ENCODE data around the gene REG1B. TPM values are rescaled to one million over a fixed set of nuclear protein-coding genes. Genes with fewer than 3 reads are reported as not detected.

Gene REG1B
- total RNA-seq, 1 experiment from 2014 or later = 2.0 TPM

DNA sequence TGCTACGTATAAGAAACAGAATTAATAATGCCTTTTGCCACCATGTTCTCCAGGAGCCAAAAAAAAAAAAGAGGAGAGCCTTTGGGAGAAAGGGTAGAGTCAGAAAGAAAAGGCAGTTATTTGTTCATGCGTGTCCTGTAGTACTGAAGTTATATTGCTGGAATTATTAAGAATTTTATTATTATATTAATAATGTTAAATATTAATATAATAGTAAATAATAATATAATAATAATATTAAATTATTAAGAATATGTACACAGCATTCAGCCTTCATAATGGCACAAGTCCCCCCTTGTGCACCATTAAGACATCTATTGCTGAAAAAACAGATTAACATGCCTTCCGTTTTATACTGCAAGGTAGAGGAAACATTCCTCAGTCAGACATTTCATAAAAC is 40.6 kb upstream of the REG1B start:
- H3K4me1 ChIP-seq (ENCODE audit: control insufficient read depth, insufficient read depth, low read length) = no peaks in the 10 kb centered on the region
- TF ChIP-seq SIN3A (IDR thresholded peaks at IDR 0.05; ENCODE audit: borderline replicate concordance, insufficient read depth, low read depth, low read length) (no peak), POLR2AphosphoS5 (IDR thresholded peaks at IDR 0.05; ENCODE audit: low read depth, low read length) (no peak), TCF7L2 (IDR thresholded peaks at IDR 0.05; ENCODE audit: low read depth, low read length) (no peak), REST (IDR thresholded peaks at IDR 0.05; ENCODE audit: insufficient read depth in 1 of 2, low read depth in 2 of 2, low read length in 1 of 2) (no peak)
- TF ChIP-seq, protein P1, sequence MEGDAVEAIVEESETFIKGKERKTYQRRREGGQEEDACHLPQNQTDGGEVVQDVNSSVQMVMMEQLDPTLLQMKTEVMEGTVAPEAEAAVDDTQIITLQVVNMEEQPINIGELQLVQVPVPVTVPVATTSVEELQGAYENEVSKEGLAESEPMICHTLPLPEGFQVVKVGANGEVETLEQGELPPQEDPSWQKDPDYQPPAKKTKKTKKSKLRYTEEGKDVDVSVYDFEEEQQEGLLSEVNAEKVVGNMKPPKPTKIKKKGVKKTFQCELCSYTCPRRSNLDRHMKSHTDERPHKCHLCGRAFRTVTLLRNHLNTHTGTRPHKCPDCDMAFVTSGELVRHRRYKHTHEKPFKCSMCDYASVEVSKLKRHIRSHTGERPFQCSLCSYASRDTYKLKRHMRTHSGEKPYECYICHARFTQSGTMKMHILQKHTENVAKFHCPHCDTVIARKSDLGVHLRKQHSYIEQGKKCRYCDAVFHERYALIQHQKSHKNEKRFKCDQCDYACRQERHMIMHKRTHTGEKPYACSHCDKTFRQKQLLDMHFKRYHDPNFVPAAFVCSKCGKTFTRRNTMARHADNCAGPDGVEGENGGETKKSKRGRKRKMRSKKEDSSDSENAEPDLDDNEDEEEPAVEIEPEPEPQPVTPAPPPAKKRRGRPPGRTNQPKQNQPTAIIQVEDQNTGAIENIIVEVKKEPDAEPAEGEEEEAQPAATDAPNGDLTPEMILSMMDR (IDR thresholded peaks at IDR 0.05) = no peak
- no TSS peak for BruUV-seq (replicated peaks)
- ChIA-PET CTCF (no interaction called here), POLR2A (no interaction called here)
- H3K9me3 ChIP-seq (ENCODE audit: control insufficient read depth, insufficient read depth, low read depth, low read length) = no peaks in the 10 kb centered on the region
- intact Hi-C loops (cut with micrococcal nuclease; ENCODE audit: unreplicated experiment) (no loop called here), in situ Hi-C loops (cut with HindIII; ENCODE audit: low pct_unique_long_range_greater_than_20kb, low sequenced_read_pairs) (no loop called here)
- no peak overlapping the region for H3K27ac ChIP-seq (ENCODE audit: low read length)
- DNase-seq (ENCODE audit: low read depth, low spot score) = no peak
- H3K27me3 ChIP-seq (ENCODE audit: control insufficient read depth, insufficient read depth, low read length) = no peaks in the 10 kb centered on the region
- no peak overlapping the region for H3K4me3 ChIP-seq (ENCODE audit: low read depth in 2 of 2, low read length in 2 of 2)
- no peak for ATAC-seq
- no peaks in the 10 kb centered on the region for H3K36me3 ChIP-seq (ENCODE audit: control insufficient read depth, insufficient read depth, low read length)

DNA sequence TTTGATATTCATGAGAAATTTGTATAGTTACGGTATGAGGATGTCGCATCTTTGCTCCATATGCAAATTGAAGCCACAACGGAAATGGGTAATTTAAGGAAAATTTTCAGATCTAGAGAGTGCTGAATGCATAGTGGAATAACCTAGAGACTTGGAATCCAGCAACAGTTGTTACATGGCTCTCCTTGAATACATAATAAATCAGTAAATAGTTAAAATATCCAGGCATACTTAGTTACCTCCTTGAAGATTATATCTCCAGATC is 37.9 kb upstream of the REG1B start:
- Histone ChIP-seq H3K27me3 (ENCODE audit: control insufficient read depth, insufficient read depth, low read length) (no peaks in the 10 kb centered on the region), H3K4me1 (ENCODE audit: control insufficient read depth, insufficient read depth, low read length) (no peaks in the 10 kb centered on the region), H3K36me3 (ENCODE audit: control insufficient read depth, insufficient read depth, low read length) (no peaks in the 10 kb centered on the region), H3K9me3 (ENCODE audit: control insufficient read depth, insufficient read depth, low read depth, low read length) (no peaks in the 10 kb centered on the region), H3K27ac (ENCODE audit: low read length) (no peak overlapping the region), H3K4me3 (ENCODE audit: low read depth in 2 of 2, low read length in 2 of 2) (no peak overlapping the region)
- TF ChIP-seq, protein P1 (IDR thresholded peaks at IDR 0.05) = no peak
- no peak for TF ChIP-seq POLR2AphosphoS5 (IDR thresholded peaks at IDR 0.05; ENCODE audit: low read depth, low read length)
- no peak for TF ChIP-seq SIN3A (IDR thresholded peaks at IDR 0.05; ENCODE audit: borderline replicate concordance, insufficient read depth, low read depth, low read length)
- no peak for TF ChIP-seq REST (IDR thresholded peaks at IDR 0.05; ENCODE audit: insufficient read depth in 1 of 2, low read depth in 2 of 2, low read length in 1 of 2)
- TF ChIP-seq TCF7L2 (IDR thresholded peaks at IDR 0.05; ENCODE audit: low read depth, low read length) = no peak
- BruUV-seq (replicated peaks) = no TSS peak
- no peak for DNase-seq (ENCODE audit: low read depth, low spot score)
- ChIA-PET CTCF (no interaction called here), POLR2A (no interaction called here)
- no peak for ATAC-seq
- intact Hi-C loops (cut with micrococcal nuclease; ENCODE audit: unreplicated experiment) (no loop called here), in situ Hi-C loops (cut with HindIII; ENCODE audit: low pct_unique_long_range_greater_than_20kb, low sequenced_read_pairs) (no loop called here)
